H1 (cell line): ENCODE data around the gene TP73. TPM values are rescaled to one million over a fixed set of nuclear protein-coding genes. Genes with fewer than 3 reads are reported as not detected.

Experiments used
- CTCF ChIA-PET: fragments of 300-600 bp; sonication (Branson Sonifier 250); formaldehyde crosslinking; loops from one replicate; lab custom pipeline; 2021; ENCODE audit not compliant: partially characterized antibody; lab: Charles Lee
- POLR2A ChIA-PET: fragments of 300-600 bp; sonication (Branson Sonifier 250); formaldehyde crosslinking; loops from one replicate; lab custom pipeline; 2021; ENCODE audit warnings: inconsistent platforms; ENCODE audit not compliant: partially characterized antibody; lab: Charles Lee
- DNase-seq, 2 experiments: peaks; one replicate each; pipeline versions ENCODE4 v3.0.0 to v3.0.0-alpha.2; 2010 to 2022; ENCODE audit warnings: low spot score in 2 of 2, low read depth in 1 of 2, mixed read lengths in 1 of 2
- FAIRE-seq: peaks from 2 replicates; lab custom pipeline; 2011; peaks lifted over from hg19 to GRCh38; lab: Jason Lieb, UNC
- H2AFZ ChIP-seq: 2 replicates; pipeline ENCODE4 v1.8.1; 2012; ENCODE audit warnings: low read length, inconsistent platforms
- H2AK5ac ChIP-seq: 2 replicates; pipeline ENCODE4 v1.6.1; 2013; ENCODE audit warnings: low read depth, low read length
- H2BK120ac ChIP-seq: replicated peaks from 2 replicates; pipeline ENCODE3; 2013; ENCODE audit warnings: low read depth, low read length, inconsistent platforms
- H2BK12ac ChIP-seq: 2 replicates; pipeline ENCODE4 v1.6.1; 2013; ENCODE audit warnings: low read depth, low read length
- H2BK15ac ChIP-seq: 2 replicates; pipeline ENCODE4 v1.6.1; 2013; ENCODE audit warnings: low read length
- H2BK20ac ChIP-seq: 2 replicates; pipeline ENCODE4 v1.6.1; 2013; ENCODE audit warnings: low read length
- H2BK5ac ChIP-seq: 2 replicates; pipeline ENCODE4 v1.6.1; 2013; ENCODE audit warnings: low read depth, low read length
- H3K14ac ChIP-seq: 2 replicates; pipeline ENCODE4 v1.6.1; 2013; ENCODE audit warnings: inconsistent platforms; ENCODE audit not compliant: insufficient read length
- H3K18ac ChIP-seq: 2 replicates; pipeline ENCODE4 v1.6.1; 2013; ENCODE audit warnings: low read length; ENCODE audit errors: extremely low read depth
- H3K23ac ChIP-seq: 2 replicates; pipeline ENCODE4 v1.6.1; 2013; ENCODE audit warnings: inconsistent platforms; ENCODE audit not compliant: insufficient read length
- H3K23me2 ChIP-seq: 2 replicates; pipeline ENCODE4 v1.6.1; 2013; ENCODE audit warnings: low read depth, low read length
- H3K27ac ChIP-seq: 2 replicates; pipeline ENCODE4 v1.6.1; 2011; ENCODE audit warnings: low read depth, low read length, inconsistent platforms
- H3K27me3 ChIP-seq, 4 experiments: replicated peaks in 1 of 4; 1 replicate in 1 of 4; 2 replicates in 3 of 4; pipeline versions ENCODE4 v1.6.1 to v1.8.1; 2011 to 2013; ENCODE audit warnings: low read length in 3 of 4, mild to moderate bottlenecking in 3 of 4, inconsistent platforms in 2 of 4, mixed read lengths in 2 of 4, moderate library complexity in 1 of 4; ENCODE audit not compliant: control insufficient read depth in 3 of 4, insufficient read depth in 3 of 4; ENCODE audit errors: extremely low read depth in 1 of 4
- H3K36me3 ChIP-seq, 4 experiments: 2 replicates each; pipeline versions ENCODE4 v1.6.1 to v1.8.1; 2011 to 2013; ENCODE audit warnings: mild to moderate bottlenecking in 4 of 4, low read length in 3 of 4, moderate library complexity in 2 of 4, control low read depth in 1 of 4, inconsistent platforms in 1 of 4; ENCODE audit not compliant: insufficient read depth in 4 of 4, control insufficient read depth in 2 of 4
- H3K4ac ChIP-seq: replicated peaks from 2 replicates; pipeline ENCODE3; 2013; ENCODE audit warnings: low read length, low read depth, mixed read lengths, inconsistent platforms; ENCODE audit not compliant: insufficient read length
- H3K4me1 ChIP-seq, 4 experiments: replicated peaks in 1 of 4; 1 replicate in 1 of 4; 2 replicates in 3 of 4; pipeline versions ENCODE4 v1.6.1 to v1.8.1; 2011 to 2013; ENCODE audit warnings: low read length in 3 of 4, inconsistent platforms in 2 of 4, mixed read lengths in 1 of 4; ENCODE audit not compliant: insufficient read depth in 4 of 4, control insufficient read depth in 3 of 4
- H3K4me2 ChIP-seq, 2 experiments: 2 replicates each; pipeline versions ENCODE4 v1.6.1 to v1.8.1; 2011 to 2013; ENCODE audit warnings: low read depth in 2 of 2, low read length in 2 of 2, control low read depth in 1 of 2, inconsistent platforms in 1 of 2, mild to moderate bottlenecking in 1 of 2; ENCODE audit not compliant: insufficient read depth in 1 of 2
- H3K4me3 ChIP-seq, 4 experiments: fragments of 200-600, 300-600 bp in 1 of 4; sonication (generic), shearing (Covaris generic), sonication (Bioruptor Twin) in 1 of 4; 2 replicates each; pipeline versions ENCODE4 v1.5.1 to v1.8.1; 2011 to 2016; ENCODE audit warnings: low read length in 4 of 4, low read depth in 3 of 4, control low read depth in 2 of 4, inconsistent platforms in 2 of 4, mild to moderate bottlenecking in 2 of 4, mixed read lengths in 1 of 4, moderate library complexity in 1 of 4; ENCODE audit not compliant: insufficient read depth in 2 of 4; ENCODE audit errors: extremely low read depth in 1 of 4
- H3K56ac ChIP-seq: replicated peaks from 2 replicates; pipeline ENCODE3; 2013; ENCODE audit warnings: low read depth, mild to moderate bottlenecking, mixed read lengths, low read length, inconsistent platforms; ENCODE audit not compliant: insufficient read length
- H3K79me1 ChIP-seq: 2 replicates; pipeline ENCODE4 v1.6.1; 2013; ENCODE audit warnings: low read depth, low read length, control low read depth
- H3K79me2 ChIP-seq, 2 experiments: 2 replicates each; pipeline versions ENCODE4 v1.6.1 to v1.8.1; 2012 to 2013; ENCODE audit warnings: low read length in 2 of 2, mild to moderate bottlenecking in 2 of 2, inconsistent platforms in 1 of 2; ENCODE audit not compliant: insufficient read depth in 2 of 2, control insufficient read depth in 1 of 2
- H3K9ac ChIP-seq, 4 experiments: replicated peaks in 1 of 4; 1 replicate in 1 of 4; 2 replicates in 3 of 4; pipeline versions ENCODE4 v1.6.1 to v1.8.1; 2011 to 2013; ENCODE audit warnings: low read depth in 3 of 4, low read length in 3 of 4, control low read depth in 2 of 4, mild to moderate bottlenecking in 2 of 4, moderate library complexity in 2 of 4, inconsistent platforms in 1 of 4; ENCODE audit errors: extremely low read depth in 1 of 4
- H3K9me3 ChIP-seq, 2 experiments: 2 replicates each; pipeline versions ENCODE4 v1.6.1 to v1.8.1; 2012 to 2013; ENCODE audit warnings: mild to moderate bottlenecking in 2 of 2, moderate library complexity in 2 of 2, control low read depth in 1 of 2, inconsistent platforms in 1 of 2, low read depth in 1 of 2, low read length in 1 of 2, mixed read lengths in 1 of 2; ENCODE audit not compliant: insufficient read depth in 2 of 2
- H4K20me1 ChIP-seq, 2 experiments: replicated peaks in 1 of 2; 2 replicates each; pipeline versions ENCODE3 to v1.8.1; 2011 to 2013; ENCODE audit warnings: inconsistent platforms in 2 of 2, low read length in 2 of 2, mild to moderate bottlenecking in 1 of 2; ENCODE audit not compliant: insufficient read depth in 2 of 2, control insufficient read depth in 1 of 2
- H4K5ac ChIP-seq: 2 replicates; pipeline ENCODE4 v1.6.1; 2013; ENCODE audit warnings: low read length, low read depth, mixed read lengths, inconsistent platforms; ENCODE audit not compliant: insufficient read length
- H4K8ac ChIP-seq: 2 replicates; pipeline ENCODE4 v1.8.0; 2013; ENCODE audit warnings: mild to moderate bottlenecking, moderate library complexity, low read length, inconsistent platforms; ENCODE audit not compliant: insufficient read depth; ENCODE audit errors: extremely low read depth
- H4K91ac ChIP-seq: replicated peaks from 2 replicates; pipeline ENCODE3; 2013; ENCODE audit warnings: low read length, mixed read lengths, inconsistent platforms; ENCODE audit not compliant: insufficient read length
- CBX5 ChIP-seq: fragments of 300-800, 300-1000 bp; sonication (generic); IDR thresholded peaks from 2 replicates; pipeline ENCODE4 v1.7.1; 2016; ENCODE audit warnings: antibody characterized with exemption, low read length, low read depth
- CBX8 ChIP-seq: fragments of 300-800, 300-1000 bp; sonication (generic); IDR thresholded peaks from 2 replicates; pipeline ENCODE4 v1.7.1; 2016; ENCODE audit warnings: low read depth, low read length, borderline replicate concordance
- CTBP2 ChIP-seq: IDR thresholded peaks from 2 replicates; pipeline ENCODE4 v1.7.0; 2011; ENCODE audit warnings: borderline replicate concordance, mild to moderate bottlenecking, moderate library complexity, mixed read lengths, low read length; ENCODE audit not compliant: insufficient read depth, insufficient read length
- EGR1 ChIP-seq: IDR thresholded peaks from 2 replicates; pipeline ENCODE4 v1.6.1; 2011; ENCODE audit warnings: low read depth, low read length, borderline replicate concordance
- HDAC6 ChIP-seq: IDR thresholded peaks from one replicate; pipeline ENCODE4 v1.7.1; 2012; ENCODE audit warnings: low read depth, mild to moderate bottlenecking, inconsistent platforms, low read length, moderate library complexity
- PHF8 ChIP-seq: fragments of 200-600 bp; sonication (generic); conservative IDR thresholded peaks from 2 replicates; pipeline ENCODE4 v1.7.1; 2012; ENCODE audit warnings: low read depth, mild to moderate bottlenecking, inconsistent platforms, low read length, moderate library complexity
- POU5F1 ChIP-seq: IDR thresholded peaks from 2 replicates; pipeline ENCODE4 v1.6.1; 2011; ENCODE audit warnings: low read depth, mild to moderate bottlenecking, low read length, moderate library complexity
- RNF2 ChIP-seq: fragments of 200-900, 300-1000 bp; sonication (generic); IDR thresholded peaks from 2 replicates; pipeline ENCODE4 v1.7.1; 2016; ENCODE audit warnings: borderline replicate concordance, low read depth, mild to moderate bottlenecking, antibody characterized with exemption, low read length; ENCODE audit not compliant: poor library complexity, severe bottlenecking; ENCODE audit errors: missing control alignments
- RXRA ChIP-seq: IDR thresholded peaks from 2 replicates; pipeline ENCODE4 v1.6.1; 2011; ENCODE audit warnings: low read depth, mild to moderate bottlenecking, low read length, moderate library complexity; ENCODE audit not compliant: insufficient read depth
- SIX5 ChIP-seq: IDR thresholded peaks from 2 replicates; pipeline ENCODE4 v1.6.1; 2011; ENCODE audit warnings: mild to moderate bottlenecking, low read depth, low read length
- TBP ChIP-seq: IDR thresholded peaks from 2 replicates; pipeline ENCODE4 v1.6.1; 2011; ENCODE audit warnings: low read depth, low read length, improper control_type of control experiment
- WGBS, 2 experiments: shearing (Covaris generic) in 1 of 2; methylation state at CpG; one replicate each; pipeline versions ENCODE4 v1.1.6 to v1.1.7; 2013 to 2015; ENCODE audit warnings: low lambda C conversion rate in 2 of 2, mixed read lengths in 2 of 2, inconsistent platforms in 1 of 2, low coverage in 1 of 2, missing lambda C conversion rate in 1 of 2; ENCODE audit not compliant: insufficient replicate concordance in 2 of 2, insufficient coverage in 1 of 2, insufficient read length in 1 of 2; ENCODE audit errors: extremely low coverage in 1 of 2, missing lambda C conversion rate in 1 of 2; 5-methylcytosine and 5-hydroxymethylcytosine counted together
- polyA plus RNA-seq, 7 experiments: library from polyadenylated mRNA; depleted of rRNA in 3 of 7; stranded (reverse) in 5 of 7; unstranded in 2 of 7; fragments of >200 nt in 5 of 7; fragments of 200-250 nt in 2 of 7; gene quantifications; 1 replicate in 5 of 7; 2 replicates in 1 of 7; 4 replicates in 1 of 7; pipeline versions ENCODE4 v1.2.1 to v1.2.3, GENCODE V29; 2011 to 2013; ENCODE audit warnings: missing spikeins in 2 of 7, mixed read lengths in 2 of 7
- total RNA-seq: library from RNA; stranded (reverse); fragmentation: NEBNext Ultra II Directional; extraction: Animal tissue kit (Norgen Biotek cat#: 25700); gene quantifications from 2 replicates; pipeline ENCODE4 v1.2.1, GENCODE V29; 2021
- TF ChIP-seq, protein P1 (sequence below): IDR thresholded peaks from 2 replicates; pipeline ENCODE4 v1.6.1; 2012; ENCODE audit warnings: inconsistent platforms

TP73 gene
- total and polyA plus RNA-seq, 2 of the 8 experiments (the other 6 are each of a cell fraction or from before 2014, with no cell fraction given), result 2.6 to 3.1 TPM

DNA sequence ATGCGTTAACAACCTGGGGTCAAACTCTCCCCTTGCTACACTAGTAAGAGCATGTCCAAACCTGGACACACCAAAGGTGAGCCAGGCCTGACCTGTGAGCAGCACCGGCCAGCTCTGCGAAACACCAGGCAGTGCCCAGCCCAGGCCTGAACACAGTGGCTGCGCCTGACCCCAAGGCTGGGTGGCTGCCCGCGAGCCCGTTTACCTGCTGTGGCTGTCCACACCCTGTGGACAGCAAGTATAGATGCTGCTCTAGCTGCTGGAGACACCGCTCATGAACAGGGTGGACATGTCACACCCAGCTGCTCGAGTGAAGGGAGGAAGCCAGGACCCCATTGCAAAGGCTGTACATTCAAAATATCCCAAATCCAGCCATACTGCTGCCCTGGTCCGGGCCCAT is 92.3 kb downstream of the TP73 start:
- no peak overlapping the region for H2AK5ac ChIP-seq
- no peaks in the 10 kb centered on the region; a peak in 1 of 7 replicates for H3K27me3 ChIP-seq
- H3K18ac ChIP-seq, result no peak overlapping the region; the same call in 1 of the 2 replicates
- peak overlapping the region; percentile 75 to 97; a peak in 2 of 4 replicates for H3K4me2 ChIP-seq
- H2BK12ac ChIP-seq, result 0 out of 2 replicates have a peak overlapping the region, but pooled peaks have one; percentile 39
- H3K4me3 ChIP-seq, result peak overlapping the region in 1 of 4 experiments; percentile 87; a peak in 3 of 8 replicates
- H4K5ac ChIP-seq, result no peak overlapping the region
- H3K56ac ChIP-seq, result no peak overlapping the region
- H3K14ac ChIP-seq, result no peak overlapping the region
- ChIA-PET POLR2A (interaction anchor here (2.1 to 2.6 kb wide), 2 partner anchors 9 to 11 kb away, joined by 7 to 12 read pairs; no protein-coding TSS in a partner anchor), CTCF (interaction anchor here (0.7 to 3.1 kb wide), 5 partner anchors 14 to 254 kb away, joined by 3 to 8 read pairs (median 4); no protein-coding TSS in a partner anchor)
- FAIRE-seq (no peak), DNase-seq (no peak)
- H4K91ac ChIP-seq, result no peak overlapping the region
- H3K9me3 ChIP-seq, result no peaks in the 10 kb centered on the region
- no peak overlapping the region for H3K4ac ChIP-seq
- H2BK5ac ChIP-seq, result 0 out of 2 replicates have a peak overlapping the region, but pooled peaks have one; percentile 60
- H4K8ac ChIP-seq, result no peak overlapping the region; the same call in 1 of the 2 replicates
- peaks cover 0 to 31% of the 10 kb centered on the region in 2 experiments; a peak in 3 of 4 replicates for H3K79me2 ChIP-seq
- H3K4me1 ChIP-seq, result peaks cover 0 to 16% (median 13%) of the 10 kb centered on the region in 4 experiments; a peak in 6 of 7 replicates
- peaks cover 10 to 37% (median 28%) of the 10 kb centered on the region in 4 experiments for H3K36me3 ChIP-seq
- H3K79me1 ChIP-seq, result peaks cover 23% of the 10 kb centered on the region
- H3K27ac ChIP-seq, result no peak overlapping the region
- 88% methylated on average over 10 of the region's 10 CpGs; no CpG with 5 or more reads in 1 of the 2 experiments for WGBS, 2 experiments
- H2BK20ac ChIP-seq, result no peak overlapping the region
- no peak overlapping the region for H2BK15ac ChIP-seq
- H3K23ac ChIP-seq, result no peak overlapping the region
- peaks cover 8 to 41% of the 10 kb centered on the region in 2 experiments for H4K20me1 ChIP-seq
- peaks cover 14% of the 10 kb centered on the region for H3K23me2 ChIP-seq
- H2AFZ ChIP-seq, result no peak overlapping the region
- no peak overlapping the region for H2BK120ac ChIP-seq
- H3K9ac ChIP-seq, result no peak overlapping the region
- TF ChIP-seq SIX5 (no peak), CTBP2 (no peak), EGR1 (no peak), PHF8 (no peak), CBX8 (no peak), HDAC6 (no peak), RXRA (no peak), CBX5 (no peak), RNF2 (no peak), POU5F1 (no peak), TBP (no peak)
- TF ChIP-seq, protein P1, sequence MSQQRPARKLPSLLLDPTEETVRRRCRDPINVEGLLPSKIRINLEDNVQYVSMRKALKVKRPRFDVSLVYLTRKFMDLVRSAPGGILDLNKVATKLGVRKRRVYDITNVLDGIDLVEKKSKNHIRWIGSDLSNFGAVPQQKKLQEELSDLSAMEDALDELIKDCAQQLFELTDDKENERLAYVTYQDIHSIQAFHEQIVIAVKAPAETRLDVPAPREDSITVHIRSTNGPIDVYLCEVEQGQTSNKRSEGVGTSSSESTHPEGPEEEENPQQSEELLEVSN, result no peak
